NCI-H446 treated with DMSO at 0.1 percent for 48 hours (cell line): ENCODE measurements around the gene PPP1R8.
"Not testable (repeated sequence)": the region's sequence is repeated elsewhere in the genome, so short reads cannot be mapped to it uniquely, and the experiment has no call there.

Experiments used
- DNase-seq: peaks from one replicate; lab custom pipeline; 2025; lab: John Stamatoyannopoulos, UW

The PPP1R8 gene

GRCh38 chr1:27830621-27831440 is at the start of gene PPP1R8:
TSS of gene PPP1R8 (plus strand) at chr1:27830782. CDS start at chr1:27830836, 54 bp downstream.
- peak; percentile 92 for DNase-seq

GRCh38 chr1:27782950-27783349 is 47.6 kb upstream of the PPP1R8 start:
- DNase-seq = no peak

- no peak for DNase-seq
Observed at GRCh38 chr1:27784700-27785099, 45.9 kb upstream of the PPP1R8 start.

GRCh38 chr1:27785781-27786455 is 44.7 kb upstream of the PPP1R8 start:
- no peak for DNase-seq

GRCh38 chr1:27787895-27788294 is 42.7 kb upstream of the PPP1R8 start:
- no peak for DNase-seq

GRCh38 chr1:27789540-27790041 is 41.0 kb upstream of the PPP1R8 start:
- DNase-seq = no peak

GRCh38 chr1:27790270-27790669 is 40.3 kb upstream of the PPP1R8 start:
- not testable (repeated sequence) for DNase-seq

- DNase-seq = no peak
Observed at GRCh38 chr1:27795601-27796000, 35.0 kb upstream of the PPP1R8 start.

- DNase-seq = no peak
Observed at GRCh38 chr1:27804791-27805190, 25.8 kb upstream of the PPP1R8 start.

- no peak for DNase-seq
Observed at GRCh38 chr1:27806758-27807157, 23.8 kb upstream of the PPP1R8 start.

- DNase-seq = no peak
Observed at GRCh38 chr1:27807385-27807784, 23.2 kb upstream of the PPP1R8 start.

- DNase-seq = not testable (repeated sequence)
Observed at GRCh38 chr1:27808131-27808530, 22.5 kb upstream of the PPP1R8 start.

GRCh38 chr1:27809883-27810282 is 20.7 kb upstream of the PPP1R8 start:
- DNase-seq = no peak

- no peak for DNase-seq
Observed at GRCh38 chr1:27811741-27812500, 18.7 kb upstream of the PPP1R8 start.

- DNase-seq = no peak
Observed at GRCh38 chr1:27816921-27817630, 13.5 kb upstream of the PPP1R8 start.

- DNase-seq = no peak
Observed at GRCh38 chr1:27821761-27822315, 8.7 kb upstream of the PPP1R8 start.

- no peak for DNase-seq
Observed at GRCh38 chr1:27823784-27824183, 6.8 kb upstream of the PPP1R8 start.

GRCh38 chr1:27824411-27824810 is 6.2 kb upstream of the PPP1R8 start:
- no peak for DNase-seq

GRCh38 chr1:27829339-27829960 is 1.1 kb upstream of the PPP1R8 start:
- not testable (repeated sequence) for DNase-seq

- DNase-seq = no peak
Observed at GRCh38 chr1:27831568-27832410, 1.2 kb downstream of the PPP1R8 start.
